Measurements from ENCODE around the gene ATP6V1B1.
A peak's percentile ranks its signal among the peaks of the same experiment; 100 is the strongest.

ATP6V1B1 gene

GRCh38 chr2:70918016-70918415 is 17.7 kb upstream of the ATP6V1B1 start:
- TF ChIP-seq CTCF (IDR thresholded peaks at IDR 0.05; ENCODE audit: borderline replicate concordance, control extremely low read depth, extremely low read depth, insufficient read depth, missing control alignments) = no peak
- in situ Hi-C loops (cut with MboI; ENCODE audit: low sequenced_read_pairs, unreplicated experiment) = no loop called here
- no peak for DNase-seq (ENCODE audit: low spot score)

- TF ChIP-seq CTCF (IDR thresholded peaks at IDR 0.05; ENCODE audit: borderline replicate concordance, control extremely low read depth, extremely low read depth, insufficient read depth, missing control alignments) = peak; percentile 93
- in situ Hi-C loops (cut with MboI; ENCODE audit: low sequenced_read_pairs, unreplicated experiment) = no loop called here
- peak; percentile 83 for DNase-seq (ENCODE audit: low spot score)
Measured at GRCh38 chr2:70919672-70920366, 15.9 kb upstream of the ATP6V1B1 start.

- DNase-seq (ENCODE audit: low spot score) = no peak
- in situ Hi-C loops (cut with MboI; ENCODE audit: low sequenced_read_pairs, unreplicated experiment) = no loop called here
- TF ChIP-seq CTCF (IDR thresholded peaks at IDR 0.05; ENCODE audit: borderline replicate concordance, control extremely low read depth, extremely low read depth, insufficient read depth, missing control alignments) = no peak
Measured at GRCh38 chr2:70920367-70920715, 15.4 kb upstream of the ATP6V1B1 start.

- in situ Hi-C loops (cut with MboI; ENCODE audit: low sequenced_read_pairs, unreplicated experiment) = no loop called here
- no peak for TF ChIP-seq CTCF (IDR thresholded peaks at IDR 0.05; ENCODE audit: borderline replicate concordance, control extremely low read depth, extremely low read depth, insufficient read depth, missing control alignments)
- DNase-seq (ENCODE audit: low spot score) = no peak
Measured at GRCh38 chr2:70921031-70921430, 14.7 kb upstream of the ATP6V1B1 start.

GRCh38 chr2:70921839-70922234 is 13.9 kb upstream of the ATP6V1B1 start:
- no peak for DNase-seq (ENCODE audit: low spot score)
- no peak for TF ChIP-seq CTCF (IDR thresholded peaks at IDR 0.05; ENCODE audit: borderline replicate concordance, control extremely low read depth, extremely low read depth, insufficient read depth, missing control alignments)
- in situ Hi-C loops (cut with MboI; ENCODE audit: low sequenced_read_pairs, unreplicated experiment) = no loop called here

GRCh38 chr2:70922235-70923234 is 13.2 kb upstream of the ATP6V1B1 start:
- no peak for DNase-seq (ENCODE audit: low spot score)
- in situ Hi-C loops (cut with MboI; ENCODE audit: low sequenced_read_pairs, unreplicated experiment) = no loop called here
- no peak for TF ChIP-seq CTCF (IDR thresholded peaks at IDR 0.05; ENCODE audit: borderline replicate concordance, control extremely low read depth, extremely low read depth, insufficient read depth, missing control alignments)
